Measurements from ENCODE around the gene LPP. TPM values are rescaled to one million over a fixed set of nuclear protein-coding genes. Genes with fewer than 3 reads are reported as not detected.
A peak's percentile ranks its signal among the peaks of the same experiment; 100 is the strongest.

The LPP gene
- total RNA-seq, 1 donor from 2014 or later: 23.0 TPM

DNA sequence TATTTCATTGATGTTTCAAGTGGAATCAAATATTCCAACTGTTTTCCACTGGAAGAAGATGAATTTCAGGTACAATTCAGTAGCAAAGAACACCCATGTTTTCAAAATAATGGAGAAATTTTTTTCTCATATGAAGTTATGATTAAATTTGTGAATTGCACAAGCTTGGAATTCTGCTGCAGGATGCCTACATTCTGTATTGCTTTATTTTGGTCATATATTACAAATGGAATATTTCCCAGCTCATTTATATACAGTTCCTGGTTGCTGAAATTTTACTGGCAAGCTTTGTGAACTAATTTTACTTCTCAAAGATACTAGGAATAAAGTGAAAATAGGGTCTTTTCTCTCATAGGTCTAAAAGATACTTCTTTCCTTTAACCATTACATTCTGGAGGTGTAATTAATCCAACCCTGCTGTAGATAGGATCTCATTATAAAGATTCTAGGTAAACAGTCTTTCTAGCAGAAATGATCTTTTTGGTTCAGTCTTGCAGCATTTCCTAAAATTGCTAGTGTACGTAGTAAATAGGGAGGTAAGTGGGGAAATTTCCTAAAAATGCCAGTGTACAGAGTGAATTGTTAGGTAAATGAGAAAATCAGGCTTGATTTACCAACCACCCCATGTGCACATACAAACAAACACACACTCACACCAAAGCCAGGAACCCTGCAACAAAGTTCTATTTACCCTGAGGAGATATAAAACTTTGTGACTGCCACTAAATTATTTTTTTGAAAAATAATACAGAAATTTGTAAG is 624.3 kb downstream of the LPP start:
- no peak for DNase-seq (ENCODE audit: low read depth in 2 of 2)

DNA sequence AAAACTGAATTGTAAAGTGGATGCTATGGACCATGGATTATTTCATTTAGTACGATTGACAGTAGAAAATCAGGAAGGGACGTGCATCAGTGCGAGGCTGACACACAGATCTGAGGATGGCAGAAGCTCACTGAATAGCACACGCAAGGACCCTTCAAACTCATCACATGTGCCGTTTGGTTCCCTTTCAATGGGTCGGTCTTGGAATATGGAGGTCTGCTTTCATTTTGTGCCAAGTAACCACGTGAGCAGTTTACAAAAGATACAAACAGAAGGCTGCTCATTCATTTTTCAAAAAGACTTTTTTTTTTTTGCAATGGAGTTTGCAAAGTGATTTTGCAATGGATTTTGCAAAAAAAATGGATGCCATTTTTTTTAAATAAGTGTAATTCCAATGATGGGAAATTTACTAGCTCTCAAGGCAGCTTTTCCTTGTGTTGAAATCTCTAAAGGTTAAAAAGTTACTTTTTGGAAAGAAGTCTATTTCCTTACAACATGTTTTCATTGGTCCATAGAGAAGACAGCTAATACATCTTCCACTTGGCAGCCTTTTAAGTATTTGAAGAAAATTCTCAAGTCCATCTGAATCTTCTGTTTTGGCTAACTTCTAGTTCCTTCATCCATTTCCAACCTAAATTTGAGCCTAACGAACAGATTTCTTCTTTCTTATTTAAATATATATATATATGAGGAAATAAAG is 625.5 kb downstream of the LPP start:
- no peak for DNase-seq (ENCODE audit: low read depth in 2 of 2)

DNA sequence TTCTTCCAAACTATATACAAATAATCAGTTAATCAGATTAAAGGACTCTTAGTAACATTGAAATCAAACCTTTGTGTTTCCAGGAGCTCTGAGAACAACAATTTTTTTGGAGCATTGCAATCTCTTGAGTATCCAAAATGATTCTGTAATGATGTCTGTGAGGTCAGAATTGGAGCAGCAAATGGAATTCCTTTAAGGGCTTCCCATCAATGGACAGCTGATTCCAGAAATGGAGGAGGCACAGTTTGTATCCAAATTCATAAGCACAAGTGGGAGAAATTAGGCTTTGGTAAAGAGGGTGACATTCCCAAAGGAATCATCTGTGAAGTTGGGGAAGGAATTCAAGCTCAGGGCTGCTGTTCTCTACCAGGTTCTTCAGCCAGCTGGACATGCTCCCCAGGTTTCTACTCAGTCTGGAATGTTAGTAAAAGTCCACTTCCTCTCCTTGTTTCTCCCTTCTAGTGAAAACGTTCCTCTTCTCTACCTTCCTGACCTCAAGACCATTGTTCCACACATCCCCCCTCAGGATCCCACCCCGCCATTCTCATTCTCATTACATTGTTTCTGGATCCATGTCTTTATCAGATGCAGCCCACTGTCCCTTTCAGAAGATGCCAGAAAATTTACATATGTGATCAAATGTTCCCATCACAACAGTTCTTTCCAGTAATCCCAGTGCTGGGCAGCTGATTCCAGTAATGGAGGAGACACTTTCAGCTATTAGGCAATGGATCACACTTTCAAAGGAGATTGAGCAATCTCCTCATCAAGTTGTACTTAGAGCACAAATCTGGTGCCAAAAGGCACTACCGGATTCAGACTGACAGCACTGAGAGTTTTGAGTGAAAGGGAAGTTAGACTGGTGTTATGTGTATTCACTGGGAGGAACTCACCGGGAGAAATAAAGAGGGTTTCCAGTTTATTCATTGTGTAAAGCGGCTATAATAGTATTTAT is 626.5 kb downstream of the LPP start:
- peak; percentile 9 to 22 for DNase-seq (ENCODE audit: low read depth in 2 of 2)

DNA sequence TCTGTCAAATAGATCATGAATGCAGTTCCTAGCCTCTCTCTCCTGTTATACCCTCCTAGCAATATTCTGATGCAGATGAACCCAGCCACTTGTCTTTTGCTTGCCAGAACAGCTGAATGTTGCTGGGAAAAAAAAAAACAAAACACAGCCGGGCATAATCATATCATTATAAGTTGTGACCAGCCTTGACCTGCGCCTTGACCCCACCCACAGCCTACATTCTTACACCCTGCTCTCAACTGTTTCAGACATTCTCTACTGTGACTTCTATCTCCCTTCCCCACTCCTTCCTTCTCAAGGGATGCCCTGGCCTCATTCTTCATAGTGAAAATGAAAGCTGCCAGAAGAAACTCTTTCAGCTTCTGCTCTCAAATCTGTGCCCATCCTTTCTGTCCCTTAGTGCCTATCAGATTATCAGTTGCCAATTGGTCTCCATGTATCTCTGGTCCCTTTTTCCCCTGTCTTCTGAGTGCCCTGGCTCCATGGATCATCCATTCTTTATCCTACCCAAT is 628.7 kb downstream of the LPP start:
- DNase-seq (ENCODE audit: low read depth in 2 of 2): no peak

DNA sequence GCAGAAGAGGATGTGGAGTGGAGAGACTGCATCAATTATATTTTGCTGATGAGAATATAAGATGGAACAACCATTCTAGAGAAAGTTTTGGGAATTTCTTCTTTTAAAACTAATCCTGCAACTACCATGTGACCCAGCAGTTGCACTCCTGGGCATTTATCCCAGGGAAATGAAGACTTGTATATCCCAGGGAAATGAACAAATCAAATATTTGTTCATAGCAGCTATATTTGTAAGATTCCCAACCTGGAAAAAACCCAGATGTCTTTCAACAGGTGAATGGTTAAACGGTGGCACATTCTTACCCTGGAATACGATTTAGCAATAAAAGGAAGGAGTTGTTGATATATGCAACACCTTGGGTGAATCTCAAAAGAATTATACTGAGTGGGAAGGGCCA is 632.5 kb downstream of the LPP start:
- DNase-seq (ENCODE audit: low read depth in 2 of 2): no peak

DNA sequence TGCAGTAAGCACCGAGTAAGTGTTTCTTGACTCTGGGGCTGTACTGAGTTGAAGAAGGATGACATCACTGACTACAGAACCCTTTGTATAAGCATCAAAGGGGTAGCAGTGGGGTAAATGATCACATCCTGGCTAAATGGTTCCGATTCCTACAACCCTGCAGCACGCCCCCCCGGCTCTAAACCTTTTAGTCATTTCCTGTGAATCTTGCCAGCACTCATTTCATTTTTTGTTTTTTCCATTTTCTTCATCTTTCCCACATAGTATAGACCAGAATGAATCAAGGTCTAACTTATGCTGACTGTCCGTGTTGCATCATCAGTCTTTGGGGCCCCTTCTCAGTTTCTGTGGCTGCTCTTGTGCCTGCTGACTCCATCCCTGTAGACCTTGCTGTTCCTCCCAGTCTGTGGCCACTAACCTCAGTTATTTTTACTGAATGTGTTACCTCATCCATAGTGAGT is 634.7 kb downstream of the LPP start:
- peak; percentile 73 to 95 for DNase-seq (ENCODE audit: low read depth in 2 of 2)

DNA sequence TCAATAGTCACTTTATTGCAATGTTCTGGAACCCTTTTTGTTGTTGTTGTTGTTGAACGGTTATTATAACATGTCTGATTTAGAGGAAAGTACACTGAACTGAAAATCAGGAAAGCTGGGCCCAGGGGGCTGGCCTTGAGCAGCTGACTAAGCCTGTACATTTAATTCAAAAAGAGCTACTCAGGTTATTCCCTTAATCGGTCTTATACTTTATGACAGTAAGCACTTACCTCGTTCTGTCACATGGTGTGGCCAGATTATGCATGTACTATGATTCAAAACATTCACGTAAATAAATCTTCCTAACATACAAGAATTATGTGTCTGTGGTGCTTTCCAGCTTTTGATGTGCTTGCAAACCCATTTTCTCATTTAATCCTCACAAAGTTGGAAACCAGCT is 635.3 kb downstream of the LPP start:
- no peak for DNase-seq (ENCODE audit: low read depth in 2 of 2)

DNA sequence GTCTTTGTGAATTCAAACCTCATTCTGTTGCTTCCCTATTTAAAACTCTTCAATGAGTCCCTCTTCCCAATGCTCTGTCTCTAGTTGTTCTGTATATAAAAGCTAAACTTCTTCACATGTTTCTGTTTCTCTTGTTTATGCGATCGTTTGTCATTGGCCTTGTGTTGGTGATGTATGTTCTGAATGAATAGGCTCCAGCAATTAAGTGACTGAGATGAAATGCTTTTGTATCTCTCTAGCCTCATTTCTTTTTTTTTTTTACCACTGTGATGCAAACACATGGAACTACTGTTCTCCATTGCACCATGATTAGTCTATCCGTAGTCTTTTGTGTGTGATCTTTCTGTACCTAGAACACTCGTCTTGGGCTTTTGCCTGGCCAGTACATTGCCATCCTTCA is 637.4 kb downstream of the LPP start:
- no peak for DNase-seq (ENCODE audit: low read depth in 2 of 2)

DNA sequence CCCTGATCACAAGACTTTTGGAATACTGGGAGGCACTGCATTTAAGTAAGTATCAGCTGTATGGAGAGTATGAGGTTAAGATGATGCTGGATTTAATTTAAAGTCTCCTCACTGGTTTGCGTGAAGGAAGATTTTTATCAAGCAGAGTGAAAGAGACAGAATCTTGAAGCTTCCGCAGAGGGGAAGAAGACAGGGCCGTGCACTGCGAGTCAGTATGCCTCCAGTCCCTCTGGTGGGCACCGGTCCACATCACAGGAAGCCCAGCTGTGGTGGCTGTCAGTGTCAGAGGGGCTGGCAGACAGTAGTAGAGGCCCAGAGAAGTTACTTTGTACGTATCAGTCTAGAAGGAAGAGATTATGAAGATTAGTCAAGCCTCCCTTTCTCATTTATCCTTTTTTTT is 638.8 kb downstream of the LPP start:
- no peak for DNase-seq (ENCODE audit: low read depth in 2 of 2)

DNA sequence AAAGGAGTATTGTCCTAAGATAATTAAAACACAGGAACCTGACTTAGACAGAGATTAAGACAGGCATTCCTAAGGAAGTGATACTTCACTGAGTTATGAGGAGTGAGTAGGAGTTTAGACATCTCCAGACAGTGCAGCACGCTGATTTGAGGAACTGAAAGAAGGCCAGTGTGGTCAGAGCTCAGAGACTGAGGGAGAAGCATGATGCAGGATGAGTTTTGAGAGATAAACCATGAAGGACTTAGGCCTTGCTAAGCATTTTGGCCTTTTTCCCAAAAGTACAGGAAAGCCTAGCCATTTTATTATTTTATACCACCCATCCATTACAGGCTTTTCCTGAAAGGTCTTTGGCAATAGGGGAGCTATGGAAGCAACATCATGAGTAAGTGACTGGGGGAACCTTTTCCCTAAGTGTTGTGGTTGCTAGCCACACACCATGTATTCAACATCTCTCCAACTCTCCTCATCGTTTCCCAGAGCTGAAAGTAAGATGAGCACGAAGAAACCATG is 642.2 kb downstream of the LPP start:
- peak; percentile 65 to 81 for DNase-seq (ENCODE audit: low read depth in 2 of 2)

DNA sequence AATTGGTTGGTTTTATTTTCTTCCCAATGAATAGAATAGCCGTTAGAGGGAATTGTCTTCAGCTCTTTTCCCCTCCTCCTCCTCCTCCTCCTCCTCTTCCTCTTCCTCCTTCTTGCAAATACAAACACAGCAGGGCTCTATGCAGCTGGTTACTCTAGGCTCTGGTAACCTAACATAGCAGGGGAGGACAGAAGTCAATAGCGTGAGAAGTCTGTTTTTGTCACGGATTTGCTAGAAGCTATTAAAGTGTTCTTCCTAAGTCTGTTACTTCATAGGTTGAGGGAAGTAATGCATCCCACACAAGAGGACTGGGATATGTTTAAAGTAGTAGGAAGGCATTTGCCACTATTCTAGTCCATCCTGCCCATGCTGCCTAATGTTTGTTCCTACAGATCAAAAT is 643.1 kb downstream of the LPP start:
- no peak for DNase-seq (ENCODE audit: low read depth in 2 of 2)

DNA sequence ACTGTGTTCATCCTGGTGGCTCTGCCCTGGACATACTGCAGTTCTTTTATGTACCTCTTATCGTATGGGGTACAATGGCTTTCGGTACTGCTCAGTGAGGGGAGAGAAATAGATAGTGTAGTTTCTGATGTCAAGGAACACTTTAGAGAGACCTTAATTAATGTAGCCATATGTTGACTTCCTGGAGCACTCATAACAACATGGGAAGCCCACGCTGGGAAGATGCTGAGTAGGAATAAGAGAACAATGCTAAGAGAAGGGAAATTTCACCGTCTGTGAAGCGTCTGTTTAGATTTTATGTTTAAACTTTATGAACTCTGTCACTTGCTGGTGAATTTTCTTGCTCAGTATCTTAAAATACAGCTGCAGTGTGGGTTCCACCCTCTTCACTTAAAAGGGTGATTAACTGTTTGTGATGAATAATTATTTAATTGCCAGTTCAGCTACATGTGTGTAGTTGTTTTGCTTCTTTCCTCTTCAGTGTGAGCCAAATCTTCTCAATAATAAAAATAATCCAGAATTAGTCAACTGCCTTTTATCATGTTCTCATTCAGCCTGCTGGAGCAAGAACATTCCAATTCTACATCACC is 644.7 kb downstream of the LPP start:
- DNase-seq (ENCODE audit: low read depth in 2 of 2): no peak

DNA sequence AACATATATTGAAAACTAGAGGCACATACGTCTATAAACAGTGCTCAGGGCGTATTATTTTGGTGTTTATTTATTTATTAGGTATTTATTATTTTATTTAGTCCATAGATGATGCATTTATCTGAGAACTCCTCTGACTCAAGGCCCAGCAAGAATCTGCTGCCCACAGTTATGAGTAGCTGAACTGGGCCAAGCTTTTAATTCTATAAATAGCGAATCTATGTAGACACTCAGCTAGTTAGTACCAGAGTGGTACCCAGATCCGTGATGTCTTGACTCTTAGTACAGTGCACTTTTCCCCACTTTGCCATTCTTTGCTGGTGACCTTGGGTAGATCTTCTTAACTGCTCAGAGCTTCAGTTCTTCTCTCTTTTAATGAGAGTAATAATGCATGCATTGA is 647.4 kb downstream of the LPP start:
- no peak for DNase-seq (ENCODE audit: low read depth in 2 of 2)

DNA sequence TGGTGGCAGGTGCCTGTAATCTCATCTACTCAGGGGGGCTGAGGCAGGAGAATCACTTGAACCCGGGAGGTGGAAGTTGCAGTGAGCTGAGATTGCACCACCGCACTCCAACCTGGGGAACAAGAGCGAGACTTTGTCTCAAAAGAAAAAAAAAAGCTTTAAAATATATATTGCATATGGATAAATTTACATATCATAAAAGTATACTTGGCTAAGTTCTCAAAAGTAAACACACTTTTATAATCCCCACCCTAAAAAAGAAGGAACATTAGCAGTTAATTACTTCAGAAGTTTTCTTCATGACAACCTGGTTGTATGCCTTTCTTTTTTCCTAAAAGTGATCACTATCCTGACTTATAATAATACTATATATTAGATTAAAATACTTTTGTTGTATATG is 648.7 kb downstream of the LPP start:
- no peak for DNase-seq (ENCODE audit: low read depth in 2 of 2)

DNA sequence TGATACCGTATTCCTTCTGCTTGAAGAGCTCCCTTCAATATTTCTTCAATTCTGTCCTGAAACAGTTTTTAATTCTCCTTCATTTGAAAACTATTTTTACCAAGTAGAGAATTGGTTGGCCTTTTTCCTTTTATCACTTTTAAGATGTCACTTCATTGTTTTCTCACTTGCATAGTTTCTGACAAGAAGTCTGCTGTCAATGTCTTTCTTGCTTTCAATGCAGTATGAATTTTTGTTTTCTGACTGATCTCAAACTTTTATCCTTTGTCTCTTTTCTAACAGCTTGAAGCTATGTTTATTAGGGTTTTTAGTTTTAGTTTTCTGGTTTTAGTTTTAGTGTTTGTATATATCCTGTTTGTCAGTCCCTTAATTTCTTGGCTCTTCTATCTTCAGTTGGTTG is 653.0 kb downstream of the LPP start:
- DNase-seq (ENCODE audit: low read depth in 2 of 2): peak in 1 of 2 donors; percentile 23

DNA sequence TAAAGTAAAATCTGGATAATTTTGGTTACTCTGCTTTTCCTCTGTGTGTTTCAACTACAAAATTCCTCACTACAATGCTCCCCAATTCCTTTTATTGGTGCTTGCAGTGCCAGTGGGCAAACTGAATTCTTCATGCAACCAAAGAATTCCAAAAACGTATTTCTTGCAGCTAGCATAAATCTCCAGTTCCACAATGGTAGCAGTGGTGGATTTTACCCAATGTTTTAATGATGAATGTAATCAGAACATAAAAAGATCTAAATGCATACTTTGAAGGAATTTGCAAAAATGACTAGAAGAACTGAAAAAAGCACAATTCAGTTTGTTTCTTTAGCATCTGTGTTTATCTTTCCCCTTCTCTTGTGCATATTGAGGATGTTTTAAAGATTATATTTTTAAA is 658.2 kb downstream of the LPP start:
- no peak for DNase-seq (ENCODE audit: low read depth in 2 of 2)

DNA sequence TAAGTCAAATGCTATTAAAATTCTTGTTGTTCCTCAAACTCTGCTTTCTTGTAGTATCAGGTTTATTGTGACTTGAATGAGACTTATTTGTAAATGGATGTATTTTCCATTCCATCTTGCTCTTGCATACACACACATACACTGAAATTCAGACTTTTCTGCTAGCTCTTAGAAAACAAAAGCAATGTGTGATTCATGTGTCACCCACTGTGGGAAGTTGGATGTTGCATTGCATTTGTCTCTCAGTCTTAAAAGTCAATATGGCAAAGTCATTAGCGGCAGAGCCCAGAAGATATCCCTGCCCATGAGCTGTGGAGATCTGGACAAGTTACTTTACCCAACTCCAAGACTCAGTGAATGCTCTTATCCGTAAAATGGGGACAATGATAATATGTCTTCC is 660.6 kb downstream of the LPP start:
- no peak for DNase-seq (ENCODE audit: low read depth in 2 of 2)

DNA sequence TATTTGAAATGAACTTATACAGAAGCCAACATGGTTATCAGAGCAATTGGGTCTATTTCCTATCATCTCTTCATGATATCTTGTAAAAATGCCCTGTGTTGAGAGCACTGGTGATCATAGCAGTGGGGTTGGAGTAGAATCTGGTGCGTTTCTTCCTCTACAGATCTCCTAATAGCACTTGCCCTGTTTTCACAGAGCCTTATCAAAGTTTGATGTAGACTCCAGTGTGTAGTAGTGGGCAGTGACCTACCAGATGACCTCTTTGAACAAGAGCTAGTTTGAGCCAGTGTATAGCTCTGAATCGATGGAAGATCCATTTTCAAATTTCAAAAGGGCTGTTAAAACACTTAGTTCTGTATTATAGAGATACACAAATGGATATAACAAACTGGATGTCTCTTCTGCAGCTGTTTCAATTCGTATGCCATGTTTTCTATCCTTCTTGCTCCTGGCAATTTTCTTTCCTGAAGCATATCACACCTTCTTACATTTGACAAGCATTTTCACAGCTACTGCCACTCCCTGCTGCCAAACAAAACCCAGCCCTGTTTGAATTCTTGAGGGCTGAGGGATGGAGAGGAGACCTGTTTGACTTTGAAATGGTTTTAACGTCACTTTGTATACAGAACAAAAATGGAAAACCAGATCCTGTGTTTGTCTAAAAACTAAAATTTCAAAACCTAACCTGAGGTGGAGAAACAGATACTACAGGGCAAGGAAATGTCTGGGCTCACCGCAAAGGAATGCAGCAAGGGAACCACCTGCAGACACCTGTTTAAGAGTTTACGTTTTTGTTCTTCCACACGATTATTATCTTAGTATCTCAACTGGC is 663.4 kb downstream of the LPP start:
- no peak for DNase-seq (ENCODE audit: low read depth in 2 of 2)

DNA sequence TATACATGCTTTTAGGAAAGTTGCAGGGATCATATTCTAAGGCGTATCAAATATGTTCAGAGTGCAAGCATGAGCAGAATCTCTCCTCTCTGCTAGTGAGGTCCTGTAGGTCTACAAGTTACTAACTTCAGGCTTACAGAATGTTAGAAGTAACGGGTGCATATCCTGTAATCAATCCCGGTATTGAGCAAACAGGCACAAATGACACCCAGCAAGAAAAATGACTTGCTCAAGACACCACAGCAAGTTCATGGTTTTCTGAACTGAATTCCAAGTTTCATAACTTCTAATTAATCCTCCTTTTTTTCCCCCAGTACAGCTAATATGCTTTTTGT is 663.9 kb downstream of the LPP start:
- no peak for DNase-seq (ENCODE audit: low read depth in 2 of 2)

DNA sequence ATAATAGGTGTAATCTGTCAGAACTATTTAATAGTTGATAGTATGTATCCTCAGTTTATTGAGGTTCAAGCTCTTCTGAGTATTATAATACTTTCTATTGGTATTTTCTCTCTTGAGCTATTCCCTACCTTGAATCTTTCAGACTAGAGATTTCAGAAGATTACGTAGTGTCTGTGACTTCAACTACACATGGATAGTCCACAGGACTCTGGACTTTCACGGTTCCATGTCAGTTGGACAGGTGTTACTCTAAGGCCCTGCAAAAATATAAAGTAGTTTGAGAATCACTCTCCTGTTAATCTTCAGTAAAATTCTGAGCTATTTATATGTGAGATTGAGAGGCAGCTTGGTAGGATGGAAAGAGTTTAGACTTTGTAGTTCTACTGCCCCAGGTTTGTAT is 664.3 kb downstream of the LPP start:
- no peak for DNase-seq (ENCODE audit: low read depth in 2 of 2)

Measured in lung microvascular endothelial cell (primary cell).